HEK293 (cell line): ENCODE measurements around the gene SSBP2.

ENCODE experiments used
- CTCF ChIA-PET: fragments of 350-600 bp; formaldehyde crosslinking; extraction: SDS; loops from one replicate; lab custom pipeline; 2021; ENCODE audit warnings: antibody characterized with exemption; lab: Yijun Ruan, JAX
- POLR2A ChIA-PET: fragments of 300-600 bp; formaldehyde crosslinking; extraction: SDS; loops from one replicate; lab custom pipeline; 2020; ENCODE audit warnings: antibody characterized with exemption, inconsistent platforms; lab: Yijun Ruan, JAX
- H3K27ac ChIP-seq: fragments of 200-500 bp; sonication (Bioruptor generic); 2 replicates; pipeline ENCODE4 v1.5.1; 2014; ENCODE audit warnings: low read depth, low read length, control low read depth, inconsistent platforms; ENCODE audit errors: extremely low read depth
- H3K36me3 ChIP-seq, 2 experiments: fragments of 200-500 bp in 1 of 2; sonication (Bioruptor generic) in 1 of 2; 1 replicate in 1 of 2; 2 replicates in 1 of 2; pipeline ENCODE4 v1.5.1; 2014 to 2017; ENCODE audit warnings: inconsistent platforms in 2 of 2, low read length in 2 of 2; ENCODE audit not compliant: control insufficient read depth in 2 of 2, insufficient read depth in 1 of 2
- H3K4me1 ChIP-seq: fragments of 200-500 bp; sonication (Bioruptor generic); 2 replicates; pipeline ENCODE4 v1.5.1; 2014; ENCODE audit warnings: mild to moderate bottlenecking, low read length, inconsistent platforms; ENCODE audit not compliant: control insufficient read depth, insufficient read depth
- H3K4me3 ChIP-seq: 2 replicates; pipeline ENCODE4 v1.5.1; 2011; ENCODE audit warnings: low read depth, mild to moderate bottlenecking, control low read depth, low read length, moderate library complexity
- H3K9me3 ChIP-seq: fragments of 200-500 bp; sonication (Bioruptor generic); 2 replicates; pipeline ENCODE4 v1.5.1; 2014; ENCODE audit warnings: low read depth, low read length, inconsistent platforms; ENCODE audit not compliant: control insufficient read depth, insufficient read depth
- HOXA7 ChIP-seq: sonication (generic); formaldehyde crosslinking; IDR thresholded peaks from 2 replicates; pipeline ENCODE4 v1.8.1; 2022; ENCODE audit warnings: missing genetic modification reagents, borderline replicate concordance
- HOXC10 ChIP-seq: sonication (generic); formaldehyde crosslinking; IDR thresholded peaks from 2 replicates; pipeline ENCODE4 v1.8.1; 2023; ENCODE audit warnings: mild to moderate bottlenecking, missing genetic modification reagents
- KLF7 ChIP-seq: fragments of 450-650 bp; formaldehyde crosslinking; IDR thresholded peaks from 2 replicates; pipeline ENCODE4 v1.5.1; 2016; ENCODE audit warnings: missing biosample characterization, missing genetic modification characterization, borderline replicate concordance
- ZNF19 ChIP-seq: fragments of 450-650 bp; formaldehyde crosslinking; IDR thresholded peaks from 2 replicates; pipeline ENCODE4; 2016; ENCODE audit warnings: missing biosample characterization, missing genetic modification characterization, low read depth
- ZNF2 ChIP-seq: fragments of 450-650 bp; formaldehyde crosslinking; IDR thresholded peaks from 2 replicates; pipeline ENCODE4 v1.5.1; 2016; ENCODE audit warnings: missing biosample characterization, missing genetic modification characterization
- ZNF214 ChIP-seq: fragments of 450-650 bp; formaldehyde crosslinking; IDR thresholded peaks from 2 replicates; pipeline ENCODE4 v1.5.1; 2017; ENCODE audit warnings: missing biosample characterization, mild to moderate bottlenecking, missing genetic modification characterization, borderline replicate concordance
- ZNF302 ChIP-seq: fragments of 450-650 bp; formaldehyde crosslinking; IDR thresholded peaks from 2 replicates; pipeline ENCODE4 v1.5.1; 2016; ENCODE audit warnings: missing biosample characterization, missing genetic modification characterization, low read depth
- ZNF311 ChIP-seq: fragments of 450-650 bp; formaldehyde crosslinking; IDR thresholded peaks from 2 replicates; pipeline ENCODE4 v1.5.1; 2017; ENCODE audit warnings: missing biosample characterization, missing genetic modification characterization, borderline replicate concordance
- ZNF335 ChIP-seq: fragments of 450-650 bp; formaldehyde crosslinking; conservative IDR thresholded peaks from 2 replicates; pipeline ENCODE4 v1.5.1; 2016; ENCODE audit warnings: missing biosample characterization, missing genetic modification characterization
- ZNF404 ChIP-seq: fragments of 450-650 bp; formaldehyde crosslinking; IDR thresholded peaks from 2 replicates; pipeline ENCODE4 v1.5.1; 2017; ENCODE audit warnings: missing biosample characterization, missing genetic modification characterization
- ZNF558 ChIP-seq: fragments of 450-650 bp; formaldehyde crosslinking; IDR thresholded peaks from 2 replicates; pipeline ENCODE4 v1.5.1; 2016; ENCODE audit warnings: missing biosample characterization, missing genetic modification characterization
- ZNF600 ChIP-seq: fragments of 450-650 bp; formaldehyde crosslinking; IDR thresholded peaks from 2 replicates; pipeline ENCODE4 v1.5.1; 2016; ENCODE audit warnings: missing biosample characterization, missing genetic modification characterization
- ZNF645 ChIP-seq: fragments of 450-650 bp; formaldehyde crosslinking; IDR thresholded peaks from 2 replicates; pipeline ENCODE4; 2016; ENCODE audit warnings: missing biosample characterization, missing genetic modification characterization
- ZNF660 ChIP-seq: fragments of 450-650 bp; IDR thresholded peaks from 2 replicates; pipeline ENCODE4 v1.5.1; 2018; ENCODE audit warnings: missing biosample characterization, mild to moderate bottlenecking, missing genetic modification characterization
- ZNF701 ChIP-seq: fragments of 450-650 bp; formaldehyde crosslinking; IDR thresholded peaks from 2 replicates; pipeline ENCODE4 v1.5.1; 2016; ENCODE audit warnings: missing biosample characterization, missing genetic modification characterization
- ZSCAN18 ChIP-seq: fragments of 450-650 bp; formaldehyde crosslinking; IDR thresholded peaks from 2 replicates; pipeline ENCODE4 v1.5.1; 2016; ENCODE audit warnings: missing biosample characterization, missing genetic modification characterization
- ZSCAN4 ChIP-seq: fragments of 450-650 bp; formaldehyde crosslinking; IDR thresholded peaks from 2 replicates; pipeline ENCODE4 v1.5.1; 2017; ENCODE audit warnings: missing biosample characterization, missing genetic modification characterization

The SSBP2 gene

DNA sequence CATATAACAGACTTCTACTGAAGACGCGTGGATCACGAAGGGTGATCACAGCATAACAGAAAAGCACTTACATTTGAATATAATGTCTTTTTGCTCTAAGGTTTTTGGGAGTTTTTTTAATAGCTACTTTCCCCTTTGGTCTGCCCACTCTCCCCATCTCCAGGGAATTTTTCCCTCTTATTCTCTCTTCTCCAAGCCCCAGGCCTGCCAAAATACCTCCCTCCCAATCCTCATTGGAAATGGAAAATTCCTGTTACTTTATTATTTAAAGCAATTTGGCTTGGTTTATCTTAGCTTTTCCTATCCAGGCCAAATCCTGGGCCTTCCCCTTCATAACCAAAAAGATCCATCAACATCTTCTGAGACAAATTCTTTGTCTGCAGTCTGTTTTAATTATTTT lies 22.3 kb upstream of the SSBP2 start:
- H3K4me3 ChIP-seq = no peak overlapping the region
- H3K9me3 ChIP-seq = no peaks in the 10 kb centered on the region
- TF ChIP-seq ZNF701 (tag by site-specific recombination) = no peak
- TF ChIP-seq ZNF660 (tag by site-specific recombination) = no peak
- TF ChIP-seq ZSCAN18 (tag by site-specific recombination) = no peak
- TF ChIP-seq ZNF404 (tag by site-specific recombination) = no peak
- no peak for TF ChIP-seq ZNF19 (tag by site-specific recombination)
- no peak for TF ChIP-seq ZNF311
- TF ChIP-seq ZNF302 = no peak
- TF ChIP-seq ZNF214 (tag by site-specific recombination) = no peak
- TF ChIP-seq HOXC10 = no peak
- TF ChIP-seq ZSCAN4 (tag by site-specific recombination) = no peak
- TF ChIP-seq ZNF645 (tag by site-specific recombination) = no peak
- POLR2A ChIA-PET = no interaction called here
- CTCF ChIA-PET = interaction anchor here (0.8 to 1.4 kb wide), 2 partner anchors 9 to 66 kb away, joined by 4 to 6 read pairs; no protein-coding TSS in a partner anchor
- no peaks in the 10 kb centered on the region for H3K36me3 ChIP-seq
- no peak overlapping the region for H3K27ac ChIP-seq
- H3K4me1 ChIP-seq = no peaks in the 10 kb centered on the region

- CTCF ChIA-PET = interaction anchor here (0.8 kb wide), 1 partner anchor 13 kb away, joined by 4 read pairs; no protein-coding TSS in a partner anchor
- POLR2A ChIA-PET = no interaction called here
Measured at GRCh38 chr5:81772488-81772887, 21.6 kb upstream of the SSBP2 start.

DNA sequence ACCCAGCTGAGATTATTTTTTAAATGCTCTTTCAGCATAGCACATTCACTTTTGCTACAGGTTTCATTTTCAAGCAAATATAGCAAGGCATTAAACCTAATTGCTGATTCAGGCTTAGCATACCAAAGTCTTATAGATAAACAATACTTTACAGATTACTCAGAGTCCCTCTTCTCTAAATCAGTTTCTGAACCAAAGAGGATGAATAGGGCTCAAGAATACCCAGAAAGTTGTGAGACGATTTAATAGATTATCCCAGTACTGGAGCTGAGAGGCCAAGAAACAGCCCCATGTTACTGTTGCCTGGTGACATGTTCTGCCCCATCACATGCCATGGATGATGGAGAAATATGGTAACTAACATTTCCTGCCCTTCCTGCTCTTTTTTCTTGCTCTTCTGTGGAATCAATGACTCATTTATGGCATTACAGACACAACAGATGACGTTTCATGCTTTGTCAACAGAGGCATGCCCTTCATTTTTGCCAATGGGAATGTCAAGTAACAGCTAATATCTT lies 18.1 kb upstream of the SSBP2 start:
- TF ChIP-seq ZNF335 (0 out of 2 replicates have a peak, but pooled peaks have one; percentile 14), ZNF558 (tag by site-specific recombination) (peak; percentile 94), KLF7 (no peak)
- POLR2A ChIA-PET = no interaction called here
- CTCF ChIA-PET = interaction anchor here (0.6 kb wide), 1 partner anchor 1703 kb away, joined by 5 read pairs; no protein-coding TSS in a partner anchor
- Histone ChIP-seq H3K27ac (no peak overlapping the region), H3K36me3 (no peaks in the 10 kb centered on the region), H3K9me3 (no peaks in the 10 kb centered on the region), H3K4me1 (no peaks in the 10 kb centered on the region), H3K4me3 (no peak overlapping the region)

More at GRCh38 chr5:81772488-81772887, 21.6 kb upstream of the SSBP2 start:
- no peaks in the 10 kb centered on the region for H3K36me3 ChIP-seq
- TF ChIP-seq ZNF600 (tag by site-specific recombination) = no peak
- TF ChIP-seq ZNF2 (tag by site-specific recombination) = no peak
- no peak for TF ChIP-seq HOXA7 (CRISPR knock-in tag)
- H3K9me3 ChIP-seq = no peaks in the 10 kb centered on the region
- H3K4me1 ChIP-seq = no peaks in the 10 kb centered on the region
- no peak overlapping the region for H3K4me3 ChIP-seq
- H3K27ac ChIP-seq = no peak overlapping the region
